Measurements from ENCODE around the gene IL19.
"Not testable (repeated sequence)": the region's sequence is repeated elsewhere in the genome, so short reads cannot be mapped to it uniquely, and the experiment has no call there.

IL19 gene

GRCh38 chr1:206741142-206741701 is 29.4 kb upstream of the IL19 start:
- DNase-seq, result no peak

DNA sequence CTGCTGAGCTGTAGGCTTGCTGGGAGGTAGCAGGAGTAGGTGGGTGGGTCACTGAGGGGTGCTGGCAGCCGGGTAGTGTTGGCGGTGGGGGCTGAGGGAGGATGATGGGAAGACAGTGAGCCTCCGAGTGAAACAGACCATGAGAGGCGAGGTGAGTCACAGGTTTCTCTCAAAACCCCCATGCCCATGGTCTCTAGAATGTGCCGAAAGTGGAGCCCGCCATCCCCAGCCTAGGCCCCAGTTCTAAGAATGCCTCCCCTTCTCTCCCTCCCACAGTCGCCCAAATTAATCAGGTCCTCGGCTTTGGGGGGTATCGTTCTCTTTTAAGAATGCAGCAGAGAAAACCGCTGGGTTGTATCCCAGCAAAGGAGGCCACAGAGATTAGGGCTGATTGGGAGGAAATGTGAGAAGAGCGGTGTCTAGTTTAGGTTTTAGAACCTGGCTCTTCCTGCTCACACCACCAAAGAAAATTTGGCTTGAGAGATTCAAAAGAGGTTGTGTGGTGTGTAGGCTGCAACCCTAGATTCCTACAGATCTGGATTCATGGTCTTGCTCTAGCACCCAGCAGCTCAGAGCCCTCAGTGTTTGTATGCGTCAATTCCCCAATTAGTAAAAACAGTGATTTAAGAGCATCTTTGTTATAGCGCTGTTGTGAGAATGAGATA is 27.7 kb upstream of the IL19 start:
- no peak for DNase-seq

GRCh38 chr1:206744683-206745082 is 25.9 kb upstream of the IL19 start:
- DNase-seq, result no peak

GRCh38 chr1:206745301-206745700 is 25.3 kb upstream of the IL19 start:
- DNase-seq, result no peak

DNA sequence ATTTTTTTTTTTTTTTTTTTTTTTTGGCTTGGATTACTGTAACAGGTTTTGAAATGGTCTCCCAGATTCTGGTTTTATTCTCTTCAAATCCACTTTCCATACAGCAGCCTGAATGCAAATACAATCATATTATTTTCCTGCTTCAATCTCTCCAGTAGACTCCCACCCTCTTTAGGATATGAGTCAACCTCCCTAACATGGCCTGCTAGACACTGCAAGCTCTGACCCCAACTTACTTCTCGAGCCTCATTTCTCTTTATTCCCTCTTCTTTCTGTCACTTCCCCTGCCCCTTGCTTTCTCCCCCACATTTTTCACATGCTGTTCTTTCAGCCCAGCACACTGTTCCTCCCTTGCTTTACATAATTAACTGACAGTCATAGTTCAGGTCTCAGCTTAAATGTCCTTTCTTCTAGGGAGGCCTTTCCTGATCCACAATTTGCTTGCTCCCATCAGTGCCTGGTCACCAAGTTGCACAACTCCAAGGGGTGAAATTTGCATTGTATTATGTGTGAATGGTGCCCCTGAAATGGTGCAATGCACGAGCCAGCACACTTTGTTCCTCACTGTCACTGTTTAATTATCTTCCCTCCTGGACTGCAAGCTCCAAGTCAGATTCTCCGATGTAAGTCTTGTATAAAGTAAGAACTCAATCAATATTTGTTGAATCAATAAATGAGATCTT is 22.1 kb upstream of the IL19 start:
- no peak for DNase-seq

DNA sequence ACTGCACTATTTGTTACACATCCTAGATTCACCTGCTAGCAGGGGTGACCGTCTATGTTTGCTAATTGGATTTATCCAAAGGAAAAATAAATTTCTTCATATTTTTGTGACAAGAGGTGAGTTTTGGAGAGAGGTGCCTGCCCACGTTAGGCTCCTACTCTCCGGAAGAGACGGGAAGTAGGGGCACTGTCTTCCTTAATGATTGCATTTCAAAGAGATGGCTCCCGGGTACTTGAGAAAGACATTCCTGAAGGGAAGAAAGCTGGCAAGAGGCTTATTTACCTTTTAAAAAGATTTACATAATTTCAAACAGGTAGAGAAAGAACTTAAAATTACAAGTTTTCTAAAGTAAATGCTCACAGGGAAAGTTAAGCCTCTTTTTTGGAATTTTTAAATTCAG is 18.7 kb upstream of the IL19 start:
- DNase-seq, result no peak

GRCh38 chr1:206752481-206752880 is 18.1 kb upstream of the IL19 start:
- no peak for DNase-seq

- DNase-seq, result no peak
Observed at GRCh38 chr1:206753141-206753540, 17.4 kb upstream of the IL19 start.

GRCh38 chr1:206754011-206754410 is 16.6 kb upstream of the IL19 start:
- peak; percentile 47 for DNase-seq

GRCh38 chr1:206757524-206758266 is 12.9 kb upstream of the IL19 start:
- no peak for DNase-seq

- DNase-seq, result no peak
Observed at GRCh38 chr1:206760590-206760989, 10.0 kb upstream of the IL19 start.

DNA sequence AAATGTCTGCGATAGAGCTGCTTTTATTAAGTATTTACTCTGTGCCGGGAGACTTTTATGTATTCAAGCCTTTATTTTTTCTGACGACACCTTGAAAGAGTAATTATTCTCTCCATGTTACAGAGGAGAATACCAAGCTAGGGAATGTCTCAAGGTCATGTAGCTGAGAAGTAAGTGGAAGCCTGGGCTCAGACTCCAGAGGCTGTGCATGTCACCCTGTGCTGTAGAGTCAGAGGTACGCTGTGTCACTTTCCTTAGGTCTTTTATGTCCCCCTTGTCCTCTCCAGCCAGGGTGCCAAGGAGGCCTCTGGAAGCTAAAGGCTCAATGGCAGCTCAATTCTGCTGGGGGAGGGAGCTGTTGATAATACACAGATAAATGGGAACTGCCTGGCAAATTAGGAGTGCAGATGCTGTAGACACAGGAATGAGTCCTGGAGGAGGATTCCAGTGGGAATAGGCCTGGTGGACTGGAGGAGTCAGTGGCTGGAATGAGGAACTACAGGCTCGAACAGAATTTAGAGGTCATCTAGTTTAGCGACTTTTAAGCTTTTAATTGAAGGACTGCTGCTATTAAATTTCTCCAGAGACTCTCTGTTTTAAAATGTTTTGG is 9.3 kb upstream of the IL19 start:
- no peak for DNase-seq

DNA sequence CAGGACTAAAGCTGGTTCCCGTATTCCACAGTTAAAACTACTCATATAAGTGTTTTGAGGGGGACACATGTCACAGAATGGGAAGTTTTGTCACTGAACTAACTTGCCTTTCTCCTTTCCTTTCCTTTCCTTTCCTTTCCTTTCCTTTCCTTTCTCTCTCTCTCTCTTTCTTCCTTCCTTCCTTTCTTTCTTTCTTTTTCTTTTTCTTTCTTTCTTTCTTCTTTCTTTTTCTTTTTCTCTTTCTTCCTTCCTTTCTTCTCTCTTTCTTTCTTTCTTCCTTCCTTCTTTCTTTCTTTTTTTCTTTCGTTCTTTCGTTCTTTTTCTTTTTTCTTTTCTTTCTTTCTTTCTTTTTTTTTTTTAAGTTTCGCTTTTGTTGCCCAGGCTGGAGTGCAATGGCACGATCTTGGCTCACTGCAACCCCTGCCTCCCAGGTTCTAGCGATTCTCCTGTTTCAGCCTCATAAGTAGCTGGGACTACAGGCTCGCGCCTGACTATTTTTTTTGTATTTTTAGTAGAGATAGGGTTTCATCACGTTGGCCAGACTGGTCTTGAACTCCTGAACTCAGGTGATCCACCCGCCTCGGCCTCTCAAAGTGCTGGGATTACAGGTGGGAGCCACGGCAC is 7.7 kb upstream of the IL19 start:
- DNase-seq, result not testable (repeated sequence)

- DNase-seq, result not testable (repeated sequence)
Observed at GRCh38 chr1:206765771-206766170, 4.8 kb upstream of the IL19 start.

DNA sequence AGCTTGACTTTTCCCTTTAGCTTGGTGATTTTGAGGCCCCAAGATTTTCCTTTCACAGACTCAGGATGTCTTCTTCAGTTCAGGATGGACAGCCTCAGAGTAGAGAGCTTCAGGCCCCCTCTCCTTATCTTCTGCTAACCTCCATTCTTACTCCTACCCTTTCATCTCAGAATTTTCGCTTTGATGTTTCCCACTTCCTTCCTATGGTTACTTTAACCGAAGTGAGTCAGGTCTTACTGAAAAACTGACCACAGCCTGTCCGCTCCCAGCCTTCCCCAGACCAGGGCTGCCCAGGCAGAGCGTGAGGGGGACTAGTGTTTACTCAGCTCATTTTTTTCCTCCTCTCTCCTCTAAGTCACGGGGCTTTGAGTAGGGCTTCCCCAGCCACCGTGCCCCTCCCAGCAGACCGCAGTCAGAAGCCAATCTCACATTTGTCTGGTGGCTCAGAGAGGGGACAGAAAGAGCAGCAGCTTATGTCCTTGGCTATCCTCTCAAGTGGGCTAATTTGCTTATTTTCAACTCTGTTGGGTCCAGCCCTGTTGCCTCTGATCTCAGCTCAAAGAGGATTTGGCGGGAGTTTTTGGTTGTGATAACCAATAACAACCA is 4.2 kb upstream of the IL19 start:
- DNase-seq, result peak; percentile 91

GRCh38 chr1:206768472-206769303 is 1.9 kb upstream of the IL19 start:
- DNase-seq, result no peak

DNA sequence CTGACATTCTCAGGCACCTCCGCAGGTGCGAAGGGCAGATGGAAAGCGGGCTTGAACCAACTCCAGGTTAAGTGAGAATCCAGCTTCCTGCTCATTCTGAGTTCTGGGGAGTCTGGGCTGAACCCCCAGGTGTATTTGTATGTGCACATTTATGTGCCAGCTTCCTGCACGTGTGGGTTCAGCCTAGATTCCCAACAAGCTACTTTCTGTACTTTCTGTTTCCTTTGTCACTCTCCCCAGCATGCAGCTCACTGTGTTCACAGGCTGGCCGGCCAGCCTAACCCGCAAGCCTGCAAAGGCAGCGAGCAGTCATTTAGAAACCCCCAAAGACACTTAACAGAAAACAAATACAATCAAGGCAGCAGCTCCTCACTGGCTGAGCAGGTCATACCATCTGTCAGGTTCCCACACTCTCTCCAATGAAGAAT is 1.3 kb upstream of the IL19 start:
- DNase-seq, result no peak

- DNase-seq, result no peak
Observed at GRCh38 chr1:206771338-206771692, 742 bp downstream of the IL19 start.

DNA sequence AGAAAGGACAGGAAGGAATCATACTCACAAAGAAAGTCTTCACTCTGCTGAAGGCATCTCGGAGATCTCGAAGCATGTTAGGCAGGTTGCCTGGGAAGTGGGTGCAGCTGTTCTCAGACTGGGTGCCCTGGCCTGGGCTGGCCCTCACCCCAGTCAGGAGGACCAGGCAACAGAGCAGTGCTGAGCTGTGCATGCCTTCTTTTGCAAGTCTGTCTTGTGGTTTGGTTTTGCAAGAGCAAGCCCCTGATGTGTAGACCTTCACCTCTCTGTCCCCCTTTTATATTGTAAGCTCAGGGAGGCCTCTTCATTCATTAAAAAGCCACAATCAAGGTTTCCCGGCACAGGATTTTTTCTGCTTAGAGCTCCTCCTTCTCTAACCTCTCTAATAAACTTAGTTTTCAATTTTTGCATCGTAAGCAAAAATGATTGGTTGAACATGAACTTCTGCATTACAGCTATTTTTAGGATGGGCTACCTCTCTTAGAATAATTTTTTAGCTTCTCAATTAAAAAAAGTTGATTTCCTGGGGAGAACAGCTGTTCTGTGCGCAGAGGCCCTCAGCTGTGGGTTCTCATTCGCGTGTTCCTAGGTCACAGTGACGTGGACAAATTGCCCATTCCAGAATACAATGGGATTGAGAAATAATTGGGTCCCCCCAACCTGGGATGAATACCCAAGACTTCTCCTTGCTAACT is 1.8 kb downstream of the IL19 start, which contains the start of gene IL10:
Gene IL10, minus strand, starts transcription at position 252 of the 695 bp plus-strand sequence. Its CDS starts 59 bp downstream, at position 193.
- no peak for DNase-seq

DNA sequence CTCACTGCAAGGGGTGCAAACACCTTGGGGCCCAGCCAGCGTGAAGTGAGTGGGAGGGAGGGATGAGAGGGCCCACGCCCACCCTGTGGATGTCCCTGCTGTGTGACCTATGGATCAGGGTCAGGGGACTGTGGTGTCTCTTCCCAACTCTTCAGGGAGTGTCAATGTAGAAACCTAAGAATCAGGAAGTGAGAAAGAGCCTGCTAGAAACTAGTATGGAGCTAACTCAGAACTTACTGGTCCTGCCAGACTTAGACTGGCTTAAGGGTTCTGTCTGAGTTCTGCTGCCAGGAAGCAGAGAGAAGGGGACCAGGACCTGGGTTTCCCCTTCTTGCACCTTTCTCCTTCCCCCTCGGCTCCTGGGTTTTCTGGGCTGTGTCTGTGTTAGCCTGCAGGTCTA is 3.5 kb downstream of the IL19 start:
- no peak for DNase-seq

GRCh38 chr1:206776229-206776628 is 5.7 kb downstream of the IL19 start:
- no peak for DNase-seq
